Right lobe of liver (tissue), 4 donors: ENCODE measurements around the gene ZNF438.

Experiments used
- CTCF ChIP-seq, 4 donors: fragments of 200-600 bp in 3 of 4; fragments of 450-650 bp in 1 of 4; IDR thresholded peaks; one replicate each; pipeline versions ENCODE4 v1.5.1 to v1.8.0; 2016 to 2022; ENCODE audit warnings: antibody characterized with exemption in 4 of 4, mild to moderate bottlenecking in 2 of 4
- POLR2A ChIP-seq: fragments of 450-650 bp; IDR thresholded peaks from one replicate; pipeline ENCODE4 v1.6.1; 2017; ENCODE audit warnings: antibody characterized with exemption, mild to moderate bottlenecking
- donor health status: DM: no; HTN: no; CAD: no.
- donor health status: DM: no; HTN: no; CAD: no.
- donor health status: DM: no; HTN: yes; CAD: no.

DNA sequence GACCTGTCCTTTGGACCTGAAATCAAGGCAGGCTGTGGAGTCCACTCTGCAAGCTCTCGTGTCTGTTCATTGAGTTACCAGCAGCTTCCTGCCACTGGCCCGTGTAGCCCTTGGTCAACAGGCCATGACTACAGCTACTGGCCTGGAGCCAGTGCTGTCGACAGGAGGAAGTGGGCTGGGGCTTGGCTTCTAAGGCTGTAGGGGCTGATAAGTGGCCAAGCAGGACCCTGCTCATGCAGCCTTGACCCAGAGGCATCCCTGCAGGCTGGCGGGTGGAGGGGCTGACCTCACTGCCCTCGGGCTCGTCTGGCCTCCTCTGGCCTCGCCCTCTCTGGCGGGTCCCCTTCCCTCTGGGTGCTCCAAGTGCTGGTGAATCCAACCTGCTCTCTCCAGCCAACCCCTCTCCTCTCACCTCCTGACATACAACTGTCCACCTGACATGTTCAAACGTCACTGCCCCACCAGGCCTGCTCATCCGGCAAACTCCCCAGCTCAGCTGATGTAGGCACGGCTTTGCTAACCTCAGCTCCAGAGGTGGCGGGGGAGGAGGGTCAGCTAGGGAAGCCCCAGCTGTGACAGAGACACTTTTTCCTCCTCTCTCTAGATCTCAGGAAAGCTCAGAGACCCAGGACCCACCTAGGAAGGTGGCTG lies 213.5 kb downstream of the ZNF438 start:
- no peak for TF ChIP-seq CTCF (IDR thresholded peaks at IDR 0.05)
- no peak for TF ChIP-seq POLR2A
